ENCODE measurements around the gene KRTAP12-4.
"Not testable (repeated sequence)": the region's sequence is repeated elsewhere in the genome, so short reads cannot be mapped to it uniquely, and the experiment has no call there.

Gene KRTAP12-4

DNA sequence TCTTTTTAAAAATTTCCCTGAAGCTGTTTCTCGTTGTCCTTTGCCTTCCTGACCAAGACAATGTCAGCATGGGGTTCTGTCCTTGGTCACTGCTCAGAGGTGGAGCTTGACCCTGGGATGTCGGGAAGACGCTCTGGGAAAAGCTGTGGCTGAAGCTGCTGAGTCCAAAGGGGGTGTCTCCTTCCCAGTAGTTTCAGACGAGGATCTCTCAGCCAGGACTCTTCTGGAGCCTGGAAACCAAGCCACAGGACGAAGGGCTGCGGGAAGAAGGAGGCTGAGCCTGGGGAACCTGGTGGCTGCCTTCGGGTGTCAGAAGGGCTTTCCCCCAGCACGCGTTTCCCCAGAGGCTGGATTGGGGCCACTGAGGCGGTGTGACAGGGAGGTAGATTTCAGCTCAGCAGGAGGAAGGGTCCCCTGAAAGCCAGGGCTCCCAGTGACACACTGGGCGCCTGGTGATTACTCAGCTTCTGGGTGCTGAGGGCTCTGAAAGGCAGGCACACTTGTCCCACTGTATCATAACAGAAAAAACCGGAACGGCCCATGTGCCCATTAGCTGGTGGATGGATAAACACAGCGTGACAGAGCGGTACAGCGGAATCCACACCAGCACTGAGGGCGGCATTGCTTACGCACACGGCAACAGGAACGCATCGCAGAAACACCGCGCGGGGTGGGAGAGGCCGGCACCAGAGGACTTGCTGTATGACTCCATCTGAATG is 32.5 kb upstream of the KRTAP12-4 start:
- no peak for DNase-seq

DNA sequence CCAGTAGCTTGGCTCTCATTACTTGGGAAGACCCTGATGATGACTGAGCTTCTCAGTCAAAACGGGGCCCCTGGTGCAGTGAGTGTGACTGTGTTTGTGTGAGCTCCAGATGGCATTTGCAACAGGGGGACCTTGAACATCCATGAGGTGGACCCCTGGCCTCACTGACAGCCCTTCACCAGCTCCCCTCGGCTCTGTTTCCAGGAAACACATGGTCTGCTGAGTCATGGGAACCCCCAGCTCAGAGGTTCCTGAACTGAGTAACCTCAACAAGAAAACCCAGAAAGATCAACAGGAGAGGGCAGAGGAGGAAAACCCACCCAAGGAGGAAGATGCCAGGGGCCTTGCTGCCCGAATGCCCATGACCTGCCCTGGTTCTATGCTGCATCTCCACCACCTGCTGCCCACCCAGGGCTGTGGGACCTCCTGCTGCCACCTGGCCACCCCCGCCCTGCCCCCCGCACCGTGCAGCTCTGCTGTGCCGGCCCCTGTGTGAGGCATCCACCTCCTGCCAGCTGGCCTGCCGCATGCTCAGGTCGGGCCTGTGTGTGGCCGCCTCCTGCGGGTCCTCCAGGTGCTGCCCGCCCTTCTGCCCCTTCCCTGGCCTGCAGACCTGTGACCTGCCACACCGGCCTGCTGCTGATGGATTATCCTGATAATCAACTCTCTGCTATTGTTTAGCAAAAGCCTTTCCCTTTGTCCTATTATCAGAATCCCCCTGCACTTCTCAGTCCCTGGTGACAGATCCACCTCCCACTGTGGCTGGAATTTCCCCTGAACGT is 31.7 kb upstream of the KRTAP12-4 start:
- no peak for DNase-seq

- not testable (repeated sequence) for DNase-seq
Measured at GRCh38 chr21:44685050-44685449, 30.6 kb upstream of the KRTAP12-4 start.

GRCh38 chr21:44684483-44684882 is 30.0 kb upstream of the KRTAP12-4 start:
- no peak for DNase-seq

GRCh38 chr21:44684077-44684476 is 29.6 kb upstream of the KRTAP12-4 start:
- DNase-seq, result no peak

DNA sequence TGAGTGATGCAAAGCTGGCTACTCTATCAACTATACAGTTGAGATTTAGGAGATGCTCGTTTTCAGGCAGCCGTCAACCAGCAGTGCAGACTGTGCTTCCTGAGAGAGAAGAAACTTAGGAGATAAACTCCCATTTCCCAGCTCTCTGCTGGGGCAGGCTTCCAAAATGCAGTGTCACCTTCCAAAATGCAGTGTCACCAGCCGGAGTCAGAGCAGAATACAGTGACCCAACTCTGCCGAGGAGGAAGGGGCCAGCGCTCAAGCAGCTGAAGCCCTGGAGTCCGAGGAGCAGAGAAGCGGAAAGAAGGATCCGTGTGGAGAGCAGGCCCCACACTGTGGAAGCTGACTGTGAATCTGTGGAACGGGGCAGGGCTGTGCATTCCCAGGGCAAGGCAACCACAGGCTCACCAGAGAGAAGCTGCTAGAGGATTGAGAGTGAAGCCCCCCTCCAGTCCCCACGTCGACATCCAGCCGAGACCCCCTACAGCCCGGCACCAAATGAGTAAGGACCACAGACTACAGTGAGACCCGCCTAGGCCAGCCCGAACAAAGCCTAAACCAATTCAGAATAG is 28.2 kb upstream of the KRTAP12-4 start:
- DNase-seq, result no peak

DNA sequence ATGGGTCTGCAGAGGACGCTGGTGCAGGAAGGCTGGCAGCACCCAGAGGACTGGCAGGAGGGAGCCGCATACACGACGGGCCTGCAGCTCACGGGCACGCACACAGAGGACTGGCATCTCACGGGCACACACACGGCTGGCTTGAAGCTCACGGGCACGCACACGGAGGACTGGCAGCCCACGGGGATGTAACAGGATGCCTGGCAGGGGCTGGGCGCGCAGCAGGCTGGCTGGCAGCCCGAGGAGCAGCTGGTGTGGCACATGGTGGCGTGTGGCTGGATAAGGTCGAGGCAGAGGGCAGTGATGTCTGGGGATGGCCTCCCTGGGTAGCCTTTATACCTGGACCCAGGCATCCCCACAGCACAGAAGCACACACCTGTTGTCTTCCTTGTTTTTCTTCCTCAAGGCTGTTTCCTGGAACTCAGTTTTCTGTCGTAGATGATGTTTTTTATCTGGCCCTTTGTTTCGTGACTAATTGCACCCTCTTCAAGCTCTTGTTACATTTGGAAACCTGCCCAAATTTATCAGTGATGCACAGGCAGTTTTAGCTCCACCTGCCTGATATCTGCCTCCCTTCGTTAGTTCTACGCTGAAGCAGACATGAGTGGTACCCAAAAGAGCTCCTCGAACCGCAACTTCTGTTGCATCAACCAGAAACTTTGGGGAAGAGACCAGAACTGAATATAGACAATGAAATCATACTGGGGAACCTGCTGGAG is 27.6 kb upstream of the KRTAP12-4 start, which contains the start of gene KRTAP12-1:
KRTAP12-1 (minus strand) TSS at position 303 of the 719 bp plus-strand sequence; CDS start at position 263, 40 bp downstream.
- DNase-seq, result no peak

GRCh38 chr21:44681152-44681551 is 26.7 kb upstream of the KRTAP12-4 start:
- DNase-seq, result no peak

DNA sequence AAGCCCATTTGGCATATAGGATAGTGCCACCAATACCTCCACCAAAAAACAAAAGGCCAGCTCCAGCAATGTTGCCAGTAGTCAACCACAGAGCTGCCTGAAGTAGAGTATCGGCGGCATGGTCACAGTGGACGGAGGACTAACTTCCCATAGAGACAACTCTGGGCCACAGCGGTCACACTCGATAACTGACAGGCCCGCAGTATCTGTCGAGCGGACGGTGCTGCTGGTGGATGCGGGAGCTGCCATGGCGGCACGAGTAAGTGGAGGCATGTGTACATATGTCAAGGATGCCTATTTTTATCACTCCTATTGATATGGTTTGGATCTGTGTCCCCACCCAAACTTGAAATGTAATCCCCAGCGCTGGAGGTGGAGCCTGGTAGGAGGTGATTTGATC is 23.4 kb upstream of the KRTAP12-4 start:
- DNase-seq, result no peak

- DNase-seq, result no peak
Measured at GRCh38 chr21:44671911-44672310, 17.5 kb upstream of the KRTAP12-4 start.

- no peak for DNase-seq
Measured at GRCh38 chr21:44670642-44671432, 16.4 kb upstream of the KRTAP12-4 start.

GRCh38 chr21:44667612-44668011 is 13.2 kb upstream of the KRTAP12-4 start:
- DNase-seq, result no peak

DNA sequence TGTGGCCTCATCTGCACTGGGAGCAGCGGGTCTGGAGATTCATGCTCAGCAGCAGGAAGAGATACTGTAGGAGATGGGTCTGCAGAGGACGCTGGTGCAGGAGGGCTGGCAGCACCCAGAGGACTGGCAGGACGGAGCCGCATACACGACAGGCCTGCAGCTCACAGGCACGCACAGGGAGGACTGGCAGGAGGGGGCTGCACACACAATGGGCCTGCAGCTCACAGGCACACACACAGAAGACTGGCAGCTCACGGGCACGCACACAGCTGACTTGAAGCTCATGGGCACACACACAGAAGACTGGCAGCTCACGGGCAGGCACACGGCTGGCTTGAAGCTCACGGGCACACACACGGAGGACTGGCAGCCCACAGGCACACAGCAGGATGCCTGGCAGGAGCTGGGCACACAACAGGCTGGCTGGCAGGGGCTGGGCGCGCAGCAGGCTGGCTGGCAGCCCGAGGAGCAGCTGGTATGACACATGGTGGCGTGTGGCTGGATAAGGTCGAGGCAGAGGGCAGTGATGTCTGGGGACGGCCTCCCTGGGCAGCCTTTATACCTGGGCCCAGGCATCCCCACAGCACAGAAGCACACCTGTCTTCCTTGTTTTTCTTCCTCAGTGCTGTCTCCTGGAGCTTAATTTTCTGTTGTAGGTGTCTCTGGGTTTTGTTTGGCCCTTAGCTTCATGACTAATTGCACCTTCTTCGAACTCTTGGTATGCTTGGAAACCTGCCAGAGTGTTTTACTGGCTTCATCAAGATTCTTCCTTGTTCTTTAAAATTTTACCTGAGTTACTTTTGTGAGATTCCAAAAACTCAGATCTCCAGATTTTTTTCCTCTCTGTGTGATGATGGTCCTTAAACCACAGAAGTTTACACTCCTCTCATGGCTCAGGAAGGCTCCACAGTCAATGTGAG is 12.2 kb upstream of the KRTAP12-4 start, which contains the start of gene KRTAP12-2:
KRTAP12-2 (minus strand) TSS at position 527 of the 920 bp plus-strand sequence; CDS start at position 486, 41 bp downstream.
- DNase-seq, result no peak

DNA sequence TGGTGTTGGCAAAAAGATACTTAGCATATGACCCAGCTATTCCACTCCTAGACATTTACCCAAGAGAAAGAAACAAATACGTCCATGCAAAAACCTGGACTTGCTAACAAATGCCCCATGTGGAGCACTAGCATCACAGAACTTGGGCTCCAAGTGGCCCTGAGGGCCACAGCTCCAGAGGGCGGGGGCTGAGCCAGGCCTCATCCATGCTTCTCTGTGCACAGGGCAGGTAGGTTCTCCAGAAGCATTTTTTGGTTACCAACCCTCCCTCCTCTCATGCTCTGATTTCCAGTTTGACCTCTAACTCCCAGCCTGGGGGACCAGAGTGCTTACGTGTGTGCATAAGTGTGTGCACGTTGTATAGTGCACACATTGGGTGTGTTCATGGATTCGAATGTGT is 10.2 kb upstream of the KRTAP12-4 start:
- DNase-seq, result no peak

- DNase-seq, result not testable (repeated sequence)
Measured at GRCh38 chr21:44661567-44661966, 7.1 kb upstream of the KRTAP12-4 start.

GRCh38 chr21:44658913-44659595 is 4.6 kb upstream of the KRTAP12-4 start:
- DNase-seq, result no peak

- DNase-seq, result no peak
Measured at GRCh38 chr21:44658541-44658910, 4.1 kb upstream of the KRTAP12-4 start.

- peak; percentile 18 for DNase-seq
Measured at GRCh38 chr21:44657635-44658540, 3.4 kb upstream of the KRTAP12-4 start, which contains the start of gene KRTAP12-3. KRTAP12-3 (plus strand) TSS chr21:44657932; CDS start chr21:44657980, 48 bp downstream.

GRCh38 chr21:44656868-44657267 is 2.4 kb upstream of the KRTAP12-4 start:
- no peak for DNase-seq

Measured in stimulated activated CD4-positive, alpha-beta T cell treated with anti-CD3 and anti-CD28 coated beads, Interleukin-4, amount 100 ng/mL, for 24 hours (primary cell).